ENCODE data around the gene LRRC4.

- TF ChIP-seq CTCF (IDR thresholded peaks at IDR 0.05) (no peak), POLR2A (IDR thresholded peaks at IDR 0.05) (no peak)
These were observed 45.6 kb upstream of the LRRC4 start for GRCh38 chr7:128076796-128077271.
